Natural killer cell (primary cell): ENCODE measurements around the gene IZUMO3. TPM values are rescaled to one million over a fixed set of nuclear protein-coding genes. Genes with fewer than 3 reads are reported as not detected.

ENCODE experiments used
- ATAC-seq, 3 donors: fragments of 150-1000 bp in 2 of 3; fragments of 200-7000 bp in 1 of 3; cut with Tn5 transposase; 1 replicate in 1 of 3; 2 replicates in 2 of 3; pipeline ENCODE4 v1.10.0; 2021; ENCODE audit warnings: mild to moderate bottlenecking in 2 of 3, moderate library complexity in 2 of 3
- DNase-seq, 2 donors: peaks; one replicate each; pipeline versions ENCODE4 v3.0.0 to v3.0.0-alpha.2; 2013 to 2021; ENCODE audit warnings: mixed read lengths in 1 of 2
- H3K27ac ChIP-seq: one replicate; pipeline ENCODE4 v1.5.1; 2013; ENCODE audit warnings: mild to moderate bottlenecking, low read length
- H3K27me3 ChIP-seq: one replicate; pipeline ENCODE4 v1.6.1; 2013; ENCODE audit warnings: low read length; ENCODE audit not compliant: control insufficient read depth, insufficient read depth
- H3K36me3 ChIP-seq: one replicate; pipeline ENCODE4 v1.6.1; 2013; ENCODE audit warnings: low read length; ENCODE audit not compliant: control insufficient read depth, insufficient read depth
- H3K4me1 ChIP-seq: one replicate; pipeline ENCODE4 v1.6.1; 2013; ENCODE audit warnings: low read length; ENCODE audit not compliant: control insufficient read depth, insufficient read depth
- H3K4me3 ChIP-seq: one replicate; pipeline ENCODE4 v1.5.1; 2013; ENCODE audit warnings: low read length
- H3K9me3 ChIP-seq: one replicate; pipeline ENCODE4 v1.6.1; 2013; ENCODE audit warnings: low read length; ENCODE audit not compliant: control insufficient read depth, insufficient read depth
- H3K27ac Mint-ChIP-seq, 2 donors: one replicate each; pipeline ENCODE4 v1.8.0; 2022; ENCODE audit warnings: mild to moderate bottlenecking in 2 of 2, mixed read lengths in 2 of 2, moderate library complexity in 1 of 2
- H3K27me3 Mint-ChIP-seq, 2 donors: one replicate each; pipeline ENCODE4 v1.8.0; 2022; ENCODE audit warnings: low read depth in 2 of 2, mixed read lengths in 2 of 2
- H3K36me3 Mint-ChIP-seq: one replicate; pipeline ENCODE4 v1.8.0; 2022; ENCODE audit warnings: mixed read lengths
- H3K4me1 Mint-ChIP-seq, 2 donors: one replicate each; pipeline ENCODE4 v1.8.0; 2022; ENCODE audit warnings: mixed read lengths in 2 of 2
- H3K4me3 Mint-ChIP-seq: one replicate; pipeline ENCODE4 v1.8.0; 2022; ENCODE audit warnings: mild to moderate bottlenecking, moderate library complexity, mixed read lengths
- H3K9me3 Mint-ChIP-seq, 2 donors: one replicate each; pipeline ENCODE4 v1.8.0; 2022; ENCODE audit warnings: mixed read lengths in 2 of 2
- WGBS: methylation state at CpG from one replicate; pipeline ENCODE4 v1.1.7; 2013; ENCODE audit warnings: missing lambda C conversion rate; ENCODE audit not compliant: insufficient coverage; 5-methylcytosine and 5-hydroxymethylcytosine counted together
- intact Hi-C: fragments of 100-400 bp; cut with micrococcal nuclease; formaldehyde crosslinking; loops from one replicate; pipeline ENCODE4 v1.14.2; 2022
- total RNA-seq, 4 donors: library from RNA; stranded (reverse); fragments of 120-200 nt in 1 of 4; gene quantifications; one replicate each; pipeline versions ENCODE4 v1.2.3 to v1.2.4, GENCODE V29; 2013 to 2022
- TF ChIP-seq, protein P1 (sequence below): fragments of 200-600 bp; IDR thresholded peaks from one replicate; pipeline ENCODE4 v1.8.0; 2022; ENCODE audit warnings: antibody characterized with exemption

Gene IZUMO3
- total RNA-seq, 3 donors from 2014 or later (not counting 1 experiment from before 2014, with no cell fraction given) = not detected

DNA sequence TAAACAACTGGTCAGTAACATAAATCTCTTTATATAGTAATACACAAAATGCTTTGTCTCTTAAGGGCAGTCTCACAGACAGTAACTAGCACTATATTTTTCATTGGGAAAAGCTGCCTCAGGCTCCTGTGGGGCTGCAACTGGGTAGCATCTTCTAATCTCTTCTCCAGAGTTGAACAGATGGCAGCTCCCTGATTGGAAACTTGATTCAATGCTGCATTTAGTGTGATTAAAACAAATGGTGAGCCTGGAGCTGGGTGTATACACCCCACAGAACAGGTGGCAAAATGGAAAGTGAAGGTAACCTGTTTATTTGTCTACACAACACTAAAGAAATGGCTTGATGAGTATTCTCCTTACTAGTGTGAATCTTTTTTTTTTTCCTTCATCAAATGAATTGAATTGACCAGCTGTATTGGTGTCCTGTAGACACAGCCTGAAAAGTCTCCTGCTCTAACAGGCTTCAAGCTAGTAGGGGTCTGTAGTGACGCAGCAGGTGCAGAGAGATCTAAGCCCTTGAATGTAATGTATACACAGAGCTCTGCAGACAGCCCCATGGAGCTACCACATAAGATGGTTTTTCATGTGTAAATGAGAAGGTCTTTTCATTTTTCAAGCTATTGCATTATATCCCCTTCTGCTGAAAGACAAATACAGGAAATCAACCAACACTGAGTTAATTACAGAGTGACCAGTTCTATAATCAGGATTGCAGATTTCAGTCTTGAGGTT lies 43.3 kb downstream of the IZUMO3 start:
- Mint-ChIP-seq H3K27me3 (no peaks in the 10 kb centered on the region), H3K4me3 (no peak overlapping the region), H3K4me1 (no peaks in the 10 kb centered on the region), H3K27ac (no peak overlapping the region), H3K9me3 (peaks cover 22 to 27% of the 10 kb centered on the region in 2 donors), H3K36me3 (peaks cover 7% of the 10 kb centered on the region)
- H3K4me1 ChIP-seq = no peaks in the 10 kb centered on the region
- TF ChIP-seq, protein P1, sequence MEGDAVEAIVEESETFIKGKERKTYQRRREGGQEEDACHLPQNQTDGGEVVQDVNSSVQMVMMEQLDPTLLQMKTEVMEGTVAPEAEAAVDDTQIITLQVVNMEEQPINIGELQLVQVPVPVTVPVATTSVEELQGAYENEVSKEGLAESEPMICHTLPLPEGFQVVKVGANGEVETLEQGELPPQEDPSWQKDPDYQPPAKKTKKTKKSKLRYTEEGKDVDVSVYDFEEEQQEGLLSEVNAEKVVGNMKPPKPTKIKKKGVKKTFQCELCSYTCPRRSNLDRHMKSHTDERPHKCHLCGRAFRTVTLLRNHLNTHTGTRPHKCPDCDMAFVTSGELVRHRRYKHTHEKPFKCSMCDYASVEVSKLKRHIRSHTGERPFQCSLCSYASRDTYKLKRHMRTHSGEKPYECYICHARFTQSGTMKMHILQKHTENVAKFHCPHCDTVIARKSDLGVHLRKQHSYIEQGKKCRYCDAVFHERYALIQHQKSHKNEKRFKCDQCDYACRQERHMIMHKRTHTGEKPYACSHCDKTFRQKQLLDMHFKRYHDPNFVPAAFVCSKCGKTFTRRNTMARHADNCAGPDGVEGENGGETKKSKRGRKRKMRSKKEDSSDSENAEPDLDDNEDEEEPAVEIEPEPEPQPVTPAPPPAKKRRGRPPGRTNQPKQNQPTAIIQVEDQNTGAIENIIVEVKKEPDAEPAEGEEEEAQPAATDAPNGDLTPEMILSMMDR = no peak
- H3K9me3 ChIP-seq = no peaks in the 10 kb centered on the region
- intact Hi-C loops = no loop called here
- no peaks in the 10 kb centered on the region for H3K27me3 ChIP-seq
- H3K36me3 ChIP-seq = no peaks in the 10 kb centered on the region
- 67% methylated on average over 1 of the region's 1 CpG for WGBS
- no peak for ATAC-seq
- DNase-seq = no peak
- no peak overlapping the region for H3K27ac ChIP-seq
- H3K4me3 ChIP-seq = no peak overlapping the region

GRCh38 chr9:24500761-24501160 lies 44.9 kb downstream of the IZUMO3 start:
- no peaks in the 10 kb centered on the region for H3K36me3 ChIP-seq
- 92% methylated on average over 2 of the region's 3 CpGs for WGBS
- ATAC-seq (no peak), DNase-seq (no peak)
- H3K4me1 ChIP-seq = no peaks in the 10 kb centered on the region
- no peak overlapping the region for H3K4me3 Mint-ChIP-seq
- H3K9me3 Mint-ChIP-seq = peaks cover 20 to 23% of the 10 kb centered on the region in 2 donors
- H3K4me1 Mint-ChIP-seq = no peaks in the 10 kb centered on the region
- TF ChIP-seq, protein P1 = no peak
- H3K27me3 Mint-ChIP-seq = no peaks in the 10 kb centered on the region
- intact Hi-C loops = no loop called here
- H3K9me3 ChIP-seq = no peaks in the 10 kb centered on the region
- no peak overlapping the region for H3K27ac Mint-ChIP-seq
- H3K36me3 Mint-ChIP-seq = peaks cover 7% of the 10 kb centered on the region
- H3K4me3 ChIP-seq = no peak overlapping the region
- H3K27ac ChIP-seq = no peak overlapping the region
- H3K27me3 ChIP-seq = no peaks in the 10 kb centered on the region

DNA sequence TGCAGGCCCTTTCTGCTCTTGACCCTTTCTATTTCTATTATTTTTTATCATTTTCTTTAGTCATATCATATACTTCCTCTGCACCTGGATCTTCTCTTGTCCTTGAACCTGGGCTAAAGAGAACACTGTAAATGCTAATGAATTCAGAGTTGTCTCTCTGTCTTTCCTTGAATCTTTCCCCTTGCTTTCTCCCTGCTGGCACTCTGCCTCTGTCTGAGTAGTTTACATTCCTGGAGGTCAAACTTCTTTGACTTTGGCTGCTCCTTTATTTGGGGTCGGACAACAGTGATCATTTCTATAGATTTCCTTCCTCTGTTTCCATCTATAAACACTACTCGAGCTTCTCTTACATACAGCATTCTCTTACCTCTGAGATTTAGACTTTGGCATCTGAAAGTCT lies 47.1 kb downstream of the IZUMO3 start:
- no peak overlapping the region for H3K4me3 Mint-ChIP-seq
- Histone ChIP-seq H3K27me3 (no peaks in the 10 kb centered on the region), H3K27ac (no peak overlapping the region), H3K9me3 (no peaks in the 10 kb centered on the region), H3K36me3 (no peaks in the 10 kb centered on the region), H3K4me1 (no peaks in the 10 kb centered on the region), H3K4me3 (no peak overlapping the region)
- H3K9me3 Mint-ChIP-seq = peaks cover 25 to 28% of the 10 kb centered on the region in 2 donors
- H3K27me3 Mint-ChIP-seq = no peaks in the 10 kb centered on the region
- no peaks in the 10 kb centered on the region for H3K4me1 Mint-ChIP-seq
- no peak overlapping the region for H3K27ac Mint-ChIP-seq
- H3K36me3 Mint-ChIP-seq = peaks cover 19% of the 10 kb centered on the region
- DNase-seq = no peak
- WGBS = 53% methylated on average over 1 of the region's 2 CpGs
- TF ChIP-seq, protein P1 = no peak
- intact Hi-C loops = no loop called here
- ATAC-seq = no peak

- H3K4me1 Mint-ChIP-seq = no peaks in the 10 kb centered on the region
- H3K9me3 ChIP-seq = no peaks in the 10 kb centered on the region
- H3K9me3 Mint-ChIP-seq = peaks cover 25 to 29% of the 10 kb centered on the region in 2 donors
- DNase-seq = no peak
- no peaks in the 10 kb centered on the region for H3K36me3 ChIP-seq
- no peak overlapping the region for H3K4me3 Mint-ChIP-seq
- peaks cover 19% of the 10 kb centered on the region for H3K36me3 Mint-ChIP-seq
- TF ChIP-seq, protein P1 = no peak
- no peak for ATAC-seq
- H3K27me3 Mint-ChIP-seq = no peaks in the 10 kb centered on the region
- H3K27ac ChIP-seq = no peak overlapping the region
- 74% methylated on average over 2 of the region's 4 CpGs for WGBS
- intact Hi-C loops = no loop called here
- no peaks in the 10 kb centered on the region for H3K27me3 ChIP-seq
- H3K27ac Mint-ChIP-seq = no peak overlapping the region
- no peak overlapping the region for H3K4me3 ChIP-seq
- H3K4me1 ChIP-seq = no peaks in the 10 kb centered on the region
These were observed 48.0 kb downstream of the IZUMO3 start for GRCh38 chr9:24497671-24498070.
